HG03135 (cell line): ENCODE data around the gene HIC2.
"Not testable (repeated sequence)": the region's sequence is repeated elsewhere in the genome, so short reads cannot be mapped to it uniquely, and the experiment has no call there.

Experiments used
- ATAC-seq: cut with Tn5 transposase; IDR thresholded peaks from one replicate; pipeline ENCODE4 v1.9.1; 2021; ENCODE audit warnings: mild to moderate bottlenecking, moderate library complexity; ENCODE audit not compliant: unreplicated experiment

HIC2 gene

DNA sequence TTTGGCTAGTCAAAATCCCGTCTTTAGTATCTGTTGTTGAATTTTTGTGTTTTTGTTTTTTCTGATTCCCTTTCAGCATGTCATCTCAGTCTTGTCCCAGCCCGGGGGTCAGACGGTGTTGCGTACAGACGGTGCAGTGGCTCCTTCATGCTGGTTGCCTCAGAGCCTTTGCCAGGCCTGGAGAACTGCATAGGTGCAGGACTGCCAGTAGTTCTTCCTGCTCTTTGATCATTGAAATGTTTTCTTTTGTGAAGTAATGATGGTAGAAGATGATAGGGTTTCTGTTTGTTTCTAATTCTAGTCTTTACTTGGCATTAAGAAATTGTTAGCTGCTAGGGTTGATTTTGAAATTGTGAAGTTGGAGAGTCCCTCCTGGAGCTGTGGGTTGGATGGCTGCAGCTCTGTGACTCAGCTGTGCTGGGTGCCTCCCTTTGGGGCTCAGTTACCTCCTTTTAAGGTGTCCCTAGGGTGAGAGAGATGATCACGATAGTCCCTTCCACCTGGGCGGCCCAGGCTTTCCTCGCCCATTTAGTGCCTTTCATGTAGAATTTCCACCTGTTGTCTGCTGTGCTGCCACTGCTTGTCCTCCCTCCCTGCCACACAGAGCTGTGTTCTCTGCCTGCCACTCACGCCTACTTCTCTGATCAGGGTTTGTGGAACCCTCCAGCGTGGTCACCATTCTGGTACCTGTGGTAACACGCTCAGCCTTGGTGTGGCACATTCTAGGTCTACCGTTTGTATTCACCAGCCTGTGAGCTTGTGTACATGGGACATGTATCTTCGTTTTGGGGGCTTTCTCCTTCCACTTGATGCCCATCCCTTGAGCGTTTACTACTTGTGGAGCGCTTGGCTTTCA, 17.4 kb downstream of the HIC2 start:
- not testable (repeated sequence) for ATAC-seq

DNA sequence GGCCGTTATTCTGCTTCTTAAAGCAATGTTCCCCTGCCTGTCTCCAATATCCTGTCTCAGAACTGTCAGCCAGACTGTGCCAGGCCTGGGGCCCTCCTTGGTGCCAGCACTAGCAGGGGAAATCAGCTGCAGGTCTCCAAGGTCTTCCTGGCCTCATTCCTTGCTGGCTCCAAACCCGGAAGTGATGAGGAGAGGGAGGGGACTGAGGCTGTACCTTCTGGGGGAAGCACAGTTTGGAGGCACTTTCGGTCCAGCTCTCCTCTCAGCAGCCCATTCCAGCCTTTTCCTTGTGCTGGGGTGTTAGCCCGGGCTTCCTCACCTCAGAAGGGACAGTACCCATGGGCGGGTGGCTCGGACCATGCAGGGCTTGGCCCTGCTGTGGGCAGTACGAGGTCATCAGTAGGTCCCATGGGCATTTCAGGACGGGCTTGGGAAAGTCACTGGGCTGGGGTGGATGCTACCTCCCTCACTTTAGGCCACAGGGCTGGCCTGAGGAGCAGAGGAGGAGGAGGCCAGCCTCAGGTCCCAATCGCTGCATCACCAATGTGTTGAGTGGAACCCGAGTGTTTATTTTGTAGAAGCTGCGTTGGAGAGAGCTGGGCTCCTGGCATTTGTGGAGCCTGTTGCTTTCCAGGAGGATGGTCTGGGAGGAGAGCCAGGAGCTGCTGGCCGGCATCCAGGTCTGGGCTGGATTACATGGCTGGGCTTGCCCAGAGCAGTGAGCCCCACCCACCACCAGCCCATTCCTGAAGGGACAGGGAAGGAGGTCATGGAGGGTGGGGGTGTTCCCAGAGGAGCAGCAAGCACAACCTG, 19.0 kb downstream of the HIC2 start:
- ATAC-seq: not testable (repeated sequence)

DNA sequence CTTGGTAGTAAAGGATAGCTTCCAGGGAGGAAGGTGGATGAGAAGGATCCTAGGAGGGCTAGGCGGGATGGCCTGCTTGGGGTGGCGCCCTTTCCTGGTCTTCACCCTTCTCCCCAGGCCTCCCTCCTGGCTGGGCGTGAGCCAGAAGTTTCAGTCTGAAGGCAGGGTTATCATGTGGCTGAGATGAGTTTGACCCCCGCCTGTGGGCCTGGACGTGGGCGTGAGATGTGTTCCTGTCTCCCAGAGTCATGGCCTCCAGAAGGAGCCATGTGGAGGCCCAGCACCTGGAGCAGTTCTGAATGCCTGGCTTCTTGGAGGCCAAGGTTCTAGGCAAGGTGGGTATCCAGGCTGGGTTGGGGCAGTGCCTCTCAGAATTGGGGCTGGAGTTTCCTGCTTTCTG, 20.8 kb downstream of the HIC2 start:
- not testable (repeated sequence) for ATAC-seq

DNA sequence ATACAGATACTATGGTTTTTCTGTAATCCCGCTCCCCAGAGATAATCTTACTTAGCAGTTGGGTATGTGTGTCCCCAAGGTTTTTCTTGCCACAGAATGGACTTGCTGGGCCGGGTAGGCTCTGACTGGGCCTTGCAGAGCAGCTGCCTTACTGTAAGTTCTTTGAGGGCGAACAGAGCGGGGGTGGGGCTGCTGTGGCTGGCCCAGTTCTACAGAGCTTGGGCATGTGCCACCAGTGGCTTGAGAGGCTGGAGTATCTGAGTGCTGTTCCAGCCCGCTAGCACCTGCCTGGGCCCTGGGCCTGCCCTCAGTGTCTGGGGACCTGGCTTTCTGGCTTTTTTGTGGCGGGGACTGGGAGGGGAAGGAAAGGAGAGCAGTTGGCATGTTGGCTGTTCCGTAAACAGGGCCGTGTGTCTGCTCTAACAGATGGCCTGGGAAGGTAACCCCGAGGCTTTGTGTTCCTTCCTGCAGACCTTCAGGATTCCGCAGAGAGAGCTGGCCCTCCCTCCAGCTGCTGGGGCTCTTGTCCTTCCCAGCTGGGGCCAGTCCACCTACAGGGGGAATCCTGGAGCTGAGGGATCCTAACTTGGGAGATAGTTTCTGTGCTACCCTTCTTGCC, 23.0 kb downstream of the HIC2 start:
- ATAC-seq: not testable (repeated sequence)

DNA sequence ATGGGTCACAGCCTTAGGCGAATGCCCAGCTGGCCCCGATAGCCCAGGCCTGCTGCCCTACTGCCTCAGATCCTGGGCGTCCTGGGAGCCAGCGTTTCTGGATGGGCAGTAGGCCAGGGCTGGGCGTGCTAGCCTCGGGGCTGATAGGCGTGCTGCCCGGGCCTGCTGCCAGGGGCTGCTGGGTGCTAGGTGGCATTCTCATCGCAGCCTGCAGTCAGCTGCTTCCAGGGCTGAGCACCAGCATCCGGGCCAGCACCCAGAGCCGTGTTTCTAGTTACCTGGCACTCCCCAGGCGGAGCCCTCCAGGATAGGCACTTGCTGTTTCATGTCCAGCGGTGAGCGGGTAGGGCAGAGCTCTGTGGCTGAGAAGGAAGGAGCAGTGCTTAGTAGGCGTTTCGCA, 23.5 kb downstream of the HIC2 start:
- ATAC-seq: not testable (repeated sequence)

DNA sequence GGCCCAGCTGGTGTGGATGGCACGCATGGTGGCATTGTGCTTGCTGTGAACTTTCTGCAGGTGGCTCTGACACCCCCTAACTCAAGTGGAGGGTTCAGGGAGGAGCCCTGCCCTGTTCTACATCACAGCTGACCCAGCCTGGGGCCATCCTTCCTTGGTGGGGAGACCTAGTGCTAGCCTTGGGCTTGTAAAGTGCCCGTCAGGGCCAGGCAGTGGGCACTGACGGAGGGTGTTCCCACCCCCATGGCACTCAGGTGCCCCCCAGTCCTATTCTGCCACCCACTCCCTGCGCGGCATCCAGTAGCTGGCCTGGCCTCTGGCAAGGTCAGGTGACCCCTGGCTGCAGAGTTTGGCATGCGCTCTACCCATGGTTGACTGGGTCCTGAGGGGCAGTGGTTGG, 24.0 kb downstream of the HIC2 start:
- ATAC-seq: not testable (repeated sequence)

DNA sequence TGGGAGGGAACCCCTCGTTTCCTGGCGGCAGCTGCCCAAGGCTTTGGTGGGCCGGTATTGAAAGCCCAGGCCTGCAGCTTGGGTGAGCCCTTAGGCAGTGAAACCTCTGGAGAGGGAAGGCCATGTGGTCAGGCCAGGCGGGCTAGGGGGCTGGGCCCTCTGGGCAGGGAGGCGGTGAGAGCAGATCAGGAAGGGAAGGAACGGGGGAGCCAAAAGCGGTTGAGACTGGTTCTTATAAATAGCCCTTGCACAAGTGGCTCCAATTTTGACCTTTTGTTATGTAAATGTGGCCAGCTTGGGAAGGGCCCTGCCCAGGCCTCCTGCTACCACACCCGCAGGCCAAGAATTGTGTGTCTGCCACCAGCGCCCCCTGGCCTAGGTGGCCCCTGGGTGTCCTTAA, 25.0 kb downstream of the HIC2 start:
- ATAC-seq: not testable (repeated sequence)

DNA sequence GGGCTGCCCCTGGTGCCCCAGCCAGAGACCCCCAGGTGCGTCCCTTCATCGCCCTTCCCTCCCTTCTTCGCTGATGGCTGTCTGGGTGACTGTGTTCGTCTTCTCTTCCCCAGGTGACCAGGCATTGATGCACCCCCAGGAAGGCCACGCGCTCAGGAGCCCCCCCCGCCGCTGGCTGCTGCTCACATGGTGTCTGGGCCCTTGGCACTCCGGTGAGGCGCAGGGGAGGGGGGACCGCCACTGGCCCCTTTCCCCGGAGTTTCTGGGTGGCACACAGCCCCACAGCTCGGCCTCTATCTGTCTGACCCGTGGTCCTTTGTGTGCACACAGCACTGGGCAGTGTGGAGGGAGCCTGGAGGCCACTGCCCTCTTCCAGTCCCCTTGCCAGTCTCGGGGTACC, 25.5 kb downstream of the HIC2 start:
- ATAC-seq: not testable (repeated sequence)

DNA sequence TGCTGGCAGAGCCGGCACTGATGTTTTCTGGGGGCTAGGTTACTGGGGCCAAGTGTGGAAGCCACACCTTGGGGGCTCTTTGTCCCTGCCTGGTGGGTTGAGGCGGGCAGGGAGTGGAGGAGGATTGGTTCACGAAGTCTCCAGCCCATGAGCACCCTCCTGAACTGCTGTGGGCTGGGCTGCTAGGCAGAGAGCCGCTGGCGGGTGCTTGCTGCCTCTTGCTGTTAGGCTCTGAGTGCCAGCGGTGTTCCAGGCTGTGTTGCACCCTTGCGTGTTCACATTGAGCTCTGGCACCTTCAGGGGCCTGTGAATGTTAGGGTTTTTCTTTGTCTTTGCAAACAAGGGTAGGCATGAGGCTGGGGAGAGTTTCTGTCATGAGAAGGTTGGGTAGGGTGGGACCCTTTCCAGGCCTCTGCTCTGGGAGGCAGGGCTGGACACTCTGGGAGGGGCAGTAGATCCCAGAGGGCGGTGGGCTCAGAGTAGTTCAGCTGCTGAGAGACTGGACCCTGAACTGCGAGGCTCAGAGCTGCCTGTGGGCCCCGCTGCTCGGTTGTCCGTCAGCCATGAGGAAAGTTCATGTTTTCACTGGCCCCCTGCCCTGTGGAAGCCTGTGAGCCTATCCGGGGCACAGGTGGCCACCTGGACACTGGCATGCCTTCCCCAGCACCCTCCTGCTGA, 26.0 kb downstream of the HIC2 start:
- ATAC-seq: no peak

DNA sequence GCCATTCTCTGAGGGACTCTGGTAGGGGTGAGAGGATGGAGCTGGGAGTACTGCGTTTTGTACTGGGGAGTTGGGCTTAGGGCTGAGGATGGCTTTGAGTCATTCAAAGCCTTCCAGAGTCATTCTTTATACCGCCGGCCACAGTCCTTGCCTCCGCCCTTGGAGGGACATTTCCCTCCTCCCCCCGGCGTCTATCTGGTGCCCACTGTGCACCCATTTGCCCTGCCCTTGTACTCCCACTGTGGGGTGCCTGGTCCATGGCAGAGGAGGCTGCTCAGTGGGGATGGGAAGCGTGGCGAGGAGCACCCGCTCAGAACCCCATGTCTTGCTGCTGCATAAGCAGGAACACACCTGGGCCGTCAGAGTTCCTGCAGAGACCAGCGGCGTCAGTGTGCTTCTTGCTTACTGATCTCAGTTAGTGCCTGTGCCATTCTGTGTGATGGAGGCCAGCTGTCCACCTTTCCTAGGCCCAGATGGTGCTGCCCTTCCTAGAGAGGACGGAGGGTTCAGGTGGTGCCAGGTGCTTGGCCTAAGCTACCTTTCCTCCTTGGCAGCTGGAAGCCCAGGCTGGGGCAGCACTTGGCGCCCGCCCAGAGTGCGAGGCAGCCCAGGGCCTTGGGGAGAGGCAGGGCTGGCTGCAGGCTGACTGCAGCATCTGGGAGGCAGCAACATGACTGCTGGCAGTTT, 26.7 kb downstream of the HIC2 start:
- ATAC-seq: no peak

DNA sequence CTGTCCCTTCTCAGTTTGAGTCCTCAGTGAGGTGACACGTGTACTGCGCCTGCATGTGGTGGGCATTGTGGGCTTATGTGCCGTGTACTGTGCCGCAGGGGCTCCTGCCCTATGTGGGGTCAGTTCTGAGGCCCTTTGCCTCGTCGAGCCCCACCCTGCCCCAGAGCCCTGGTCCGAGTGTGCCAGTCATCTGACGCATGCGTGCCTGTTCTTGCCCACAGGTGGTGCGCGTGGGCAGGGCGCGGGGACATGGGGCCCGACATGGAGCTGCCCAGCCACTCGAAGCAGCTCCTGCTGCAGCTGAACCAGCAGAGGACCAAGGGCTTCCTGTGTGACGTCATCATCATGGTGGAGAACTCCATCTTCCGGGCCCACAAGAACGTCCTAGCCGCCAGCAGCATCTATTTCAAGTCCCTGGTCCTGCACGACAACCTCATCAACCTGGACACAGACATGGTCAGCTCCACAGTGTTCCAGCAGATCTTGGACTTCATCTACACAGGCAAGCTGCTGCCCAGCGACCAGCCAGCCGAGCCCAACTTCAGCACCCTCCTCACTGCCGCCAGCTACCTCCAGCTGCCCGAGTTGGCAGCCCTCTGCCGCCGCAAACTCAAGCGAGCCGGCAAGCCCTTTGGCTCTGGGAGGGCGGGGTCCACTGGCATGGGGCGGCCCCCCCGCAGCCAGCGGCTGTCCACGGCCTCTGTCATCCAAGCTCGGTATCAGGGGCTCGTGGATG, 27.7 kb downstream of the HIC2 start:
- ATAC-seq: no peak

DNA sequence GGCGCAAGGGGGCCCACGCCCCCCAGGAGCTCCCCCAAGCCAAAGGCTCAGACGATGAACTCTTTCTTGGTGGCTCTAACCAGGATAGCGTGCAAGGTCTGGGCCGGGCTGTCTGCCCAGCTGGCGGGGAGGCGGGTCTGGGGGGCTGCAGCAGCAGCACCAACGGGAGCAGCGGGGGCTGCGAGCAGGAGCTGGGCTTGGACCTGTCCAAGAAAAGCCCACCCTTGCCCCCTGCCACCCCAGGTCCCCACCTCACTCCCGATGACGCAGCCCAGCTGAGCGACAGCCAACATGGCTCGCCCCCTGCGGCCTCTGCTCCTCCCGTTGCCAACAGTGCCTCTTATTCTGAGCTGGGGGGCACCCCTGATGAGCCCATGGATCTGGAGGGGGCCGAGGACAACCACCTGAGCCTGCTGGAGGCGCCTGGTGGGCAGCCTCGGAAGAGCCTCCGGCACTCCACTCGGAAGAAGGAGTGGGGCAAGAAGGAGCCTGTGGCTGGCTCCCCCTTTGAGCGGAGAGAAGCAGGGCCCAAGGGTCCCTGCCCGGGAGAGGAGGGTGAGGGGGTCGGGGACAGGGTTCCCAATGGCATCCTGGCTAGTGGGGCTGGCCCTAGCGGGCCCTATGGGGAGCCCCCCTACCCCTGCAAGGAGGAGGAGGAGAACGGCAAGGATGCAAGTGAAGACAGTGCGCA, 28.4 kb downstream of the HIC2 start:
- no peak for ATAC-seq

DNA sequence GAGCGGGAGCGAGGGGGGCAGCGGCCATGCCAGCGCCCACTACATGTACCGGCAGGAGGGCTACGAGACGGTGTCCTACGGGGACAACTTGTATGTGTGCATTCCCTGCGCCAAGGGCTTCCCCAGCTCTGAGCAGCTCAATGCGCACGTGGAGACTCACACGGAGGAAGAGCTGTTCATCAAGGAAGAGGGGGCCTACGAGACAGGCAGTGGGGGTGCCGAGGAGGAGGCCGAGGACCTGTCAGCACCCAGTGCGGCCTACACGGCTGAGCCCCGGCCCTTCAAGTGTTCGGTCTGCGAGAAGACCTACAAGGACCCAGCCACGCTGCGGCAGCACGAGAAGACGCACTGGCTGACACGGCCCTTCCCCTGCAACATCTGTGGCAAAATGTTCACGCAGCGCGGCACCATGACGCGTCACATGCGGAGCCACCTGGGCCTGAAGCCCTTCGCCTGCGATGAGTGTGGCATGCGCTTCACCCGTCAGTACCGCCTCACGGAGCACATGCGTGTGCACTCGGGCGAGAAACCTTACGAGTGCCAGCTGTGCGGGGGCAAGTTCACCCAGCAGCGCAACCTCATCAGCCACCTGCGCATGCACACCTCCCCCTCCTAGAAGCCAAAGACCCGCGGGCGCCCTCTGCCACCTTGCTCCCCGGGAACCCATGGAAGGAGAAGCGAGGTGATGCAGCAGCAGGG, 29.1 kb downstream of the HIC2 start:
- no peak for ATAC-seq

DNA sequence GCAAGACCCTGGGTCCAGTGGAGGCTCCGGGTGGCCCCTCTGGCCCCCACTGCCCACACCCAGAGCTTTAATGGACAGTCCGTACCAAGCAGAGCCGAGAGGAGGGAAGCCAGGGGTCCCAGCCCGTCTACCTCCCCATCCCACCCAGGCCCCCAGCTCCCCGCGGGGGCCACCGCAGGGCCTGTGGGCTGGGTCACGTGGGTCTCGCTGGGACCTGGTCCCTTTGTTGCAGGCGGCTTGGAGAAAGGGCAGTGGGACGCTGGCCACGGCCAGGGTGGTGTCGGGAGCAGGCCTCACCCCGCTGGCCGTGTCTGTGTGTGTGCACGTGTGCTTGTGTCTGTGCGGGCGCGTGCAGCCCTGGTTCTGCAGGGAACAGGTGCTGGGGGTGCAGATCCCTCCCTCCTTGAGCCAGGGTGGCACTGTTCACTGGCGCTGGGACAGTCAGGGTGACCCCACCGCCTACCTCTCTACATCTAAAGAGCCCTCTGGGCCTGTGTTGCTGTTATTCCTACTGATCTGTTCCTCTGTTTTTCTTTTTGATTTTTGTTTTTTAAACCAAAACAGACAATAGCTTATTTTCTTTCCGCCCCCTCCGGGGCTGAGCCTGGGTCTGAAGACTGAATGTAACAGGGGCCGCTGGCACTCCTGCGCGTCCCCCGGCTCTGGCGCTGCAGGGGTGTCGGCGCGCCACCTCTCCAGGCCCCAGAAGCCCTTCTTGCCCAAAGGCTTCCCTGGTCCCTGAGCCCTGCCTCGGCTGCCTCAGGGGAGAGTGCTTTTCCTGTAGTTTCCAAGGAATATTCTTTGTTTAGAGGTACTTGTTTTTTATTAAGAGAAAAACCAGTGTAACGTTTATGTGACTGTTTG, 29.9 kb downstream of the HIC2 start:
- no peak for ATAC-seq

DNA sequence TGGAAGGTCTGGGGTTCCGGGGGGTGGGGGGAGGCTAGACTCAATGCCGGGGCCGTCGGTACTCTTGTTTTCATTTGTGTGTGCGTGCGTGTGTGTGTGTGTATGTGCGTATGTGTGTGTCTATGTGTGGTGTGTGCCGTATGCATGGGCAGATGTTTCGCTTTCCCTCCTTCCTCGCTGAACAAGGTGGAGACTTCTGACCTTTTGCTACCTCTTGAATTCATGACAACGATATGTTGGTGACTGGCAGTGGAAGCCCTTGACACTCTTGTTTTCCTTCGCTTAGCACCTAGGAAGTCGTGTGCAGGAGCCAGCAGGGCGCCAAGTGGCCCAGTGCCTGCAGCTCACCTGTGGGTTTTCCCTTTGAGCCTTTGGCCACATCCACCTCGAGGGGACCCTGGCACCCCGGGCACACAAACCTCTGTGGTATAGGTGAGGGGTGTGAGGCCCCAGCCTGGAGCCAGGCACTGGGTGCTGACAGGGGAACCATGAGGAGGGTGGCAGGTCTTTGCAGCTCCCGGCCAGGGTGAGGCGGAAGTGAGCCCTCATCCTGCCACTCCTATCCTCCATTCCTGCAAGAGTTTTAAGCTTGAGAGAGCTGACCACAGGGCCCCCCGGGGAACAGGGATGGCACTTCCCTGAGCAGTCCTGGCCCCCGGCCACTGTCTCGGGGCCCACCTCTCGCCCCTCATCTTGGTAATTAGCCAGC, 30.7 kb downstream of the HIC2 start:
- no peak for ATAC-seq

DNA sequence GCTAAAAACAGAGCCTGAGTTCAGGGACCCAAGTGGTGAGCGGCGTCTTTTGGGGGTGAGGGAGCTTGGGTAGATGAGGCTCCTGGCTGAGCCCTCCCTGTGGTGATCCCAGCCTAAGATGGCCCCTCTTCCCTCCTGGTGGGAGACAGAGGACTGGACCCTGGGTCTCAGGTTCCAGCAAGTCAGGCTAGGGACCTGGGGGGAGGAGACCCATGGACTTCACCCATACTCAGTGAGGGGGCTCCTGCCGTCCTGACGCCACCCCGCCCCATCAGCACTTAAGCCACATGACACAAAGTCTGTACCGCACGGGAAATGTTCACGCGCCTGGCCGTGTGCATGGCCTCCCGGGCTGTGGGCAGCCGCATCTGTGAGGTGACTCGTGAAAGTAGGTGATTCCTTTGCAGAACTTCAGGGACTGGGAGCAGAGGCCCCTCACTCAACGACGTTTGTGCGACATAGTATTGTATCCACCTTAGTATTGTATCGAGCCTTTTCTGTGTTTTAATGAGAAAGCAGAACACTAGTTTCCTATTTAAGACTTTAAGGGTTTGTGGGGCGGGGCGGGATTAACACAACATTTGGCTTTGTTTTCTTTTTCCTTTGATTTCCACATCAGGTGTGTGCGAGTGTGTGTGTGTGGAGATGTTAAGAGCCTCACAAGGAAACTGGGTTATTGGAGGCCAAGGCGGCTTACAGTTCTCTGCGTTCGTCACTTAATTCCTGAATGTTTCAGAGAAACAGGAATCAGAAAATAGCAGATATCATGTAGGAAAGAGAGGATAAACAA, 31.7 kb downstream of the HIC2 start:
- no peak for ATAC-seq
